ENCODE data around the gene LZTR1. TPM values are rescaled to one million over a fixed set of nuclear protein-coding genes. Genes with fewer than 3 reads are reported as not detected.

LZTR1 gene
- total and polyA plus RNA-seq, 12 donors = 14.7 to 36.5 (median 24.4) TPM

GRCh38 chr22:21026783-21027692, 44.9 kb downstream of the LZTR1 start:
- intact Hi-C loops (cut with DNase I) = loop anchor here in 1 of 10 donors (10.0 kb wide), 1 partner anchor 82 kb away; no protein-coding TSS in a partner anchor
- H3K27ac ChIP-seq = no peak overlapping the region
- WGBS, 2 donors = 61 to 63% methylated on average over 14 of the region's 14 CpGs

GRCh38 chr22:21028277-21029251, 46.5 kb downstream of the LZTR1 start:
- 90 to 95% methylated on average over 13 of the region's 13 CpGs for WGBS, 2 donors

More at GRCh38 chr22:21026783-21027692, 44.9 kb downstream of the LZTR1 start:
- peaks cover 5 to 32% (median 21%) of the 10 kb centered on the region in 7 donors for H3K27me3 ChIP-seq
- DNase-seq (peak in 1 of 2 donors; percentile 57), ATAC-seq (peak in 3 of 8 donors; percentile 14 to 38 (median 23))
- H3K4me1 ChIP-seq = peaks cover 2 to 12% (median 4%) of the 10 kb centered on the region in 9 donors
- H3K9me3 ChIP-seq = no peaks in the 10 kb centered on the region
- TF ChIP-seq CTCF (IDR thresholded peaks at IDR 0.05) = no peak
- no peaks in the 10 kb centered on the region for H3K36me3 ChIP-seq
- no peak overlapping the region for H3K4me3 ChIP-seq

GRCh38 chr22:21029486-21030025, 47.5 kb downstream of the LZTR1 start:
- no peak for ATAC-seq
- peaks cover 8 to 47% (median 39%) of the 10 kb centered on the region in 7 donors for H3K27me3 ChIP-seq
- H3K9me3 ChIP-seq = no peaks in the 10 kb centered on the region
- no peak overlapping the region for H3K27ac ChIP-seq
- no peak for DNase-seq
- intact Hi-C loops (cut with DNase I) = loop anchor here in 4 of 10 donors (2.0 to 10.0 kb wide), 4 partner anchors 35 to 85 kb away; no protein-coding TSS in a partner anchor
- 67 to 69% methylated on average over 12 of the region's 12 CpGs for WGBS, 2 donors
- H3K36me3 ChIP-seq = no peaks in the 10 kb centered on the region
- H3K4me1 ChIP-seq = peaks cover 3 to 19% (median 8%) of the 10 kb centered on the region in 9 donors
- no peak for TF ChIP-seq CTCF (IDR thresholded peaks at IDR 0.05)
- no peak overlapping the region for H3K4me3 ChIP-seq

More at GRCh38 chr22:21028277-21029251, 46.5 kb downstream of the LZTR1 start:
- peaks cover 8 to 44% (median 31%) of the 10 kb centered on the region in 7 donors for H3K27me3 ChIP-seq
- intact Hi-C loops (cut with DNase I) = loop anchor here in 2 of 10 donors (2.0 to 10.0 kb wide), 2 partner anchors 36 to 84 kb away; no protein-coding TSS in a partner anchor
- H3K27ac ChIP-seq = no peak overlapping the region
- H3K36me3 ChIP-seq = no peaks in the 10 kb centered on the region
- peak in 1 of 8 donors; percentile 7 for ATAC-seq
- DNase-seq = no peak
- TF ChIP-seq CTCF (IDR thresholded peaks at IDR 0.05) = no peak
- H3K4me3 ChIP-seq = no peak overlapping the region
- H3K9me3 ChIP-seq = no peaks in the 10 kb centered on the region
- H3K4me1 ChIP-seq = peaks cover 3 to 19% (median 8%) of the 10 kb centered on the region in 9 donors

Measured in heart right ventricle (tissue), 16 donors.